Mucosa of stomach (tissue), 1 donor: Measurements from ENCODE around the gene SLC25A18.
"Not testable (repeated sequence)": the region's sequence is repeated elsewhere in the genome, so short reads cannot be mapped to it uniquely, and the experiment has no call there.

Experiments used
- H3K27me3 ChIP-seq: one replicate; pipeline ENCODE4 v1.7.0; 2013; ENCODE audit warnings: mild to moderate bottlenecking, low read length; ENCODE audit not compliant: control insufficient read depth, insufficient read depth
- H3K36me3 ChIP-seq: one replicate; pipeline ENCODE4 v1.7.0; 2013; ENCODE audit warnings: low read length; ENCODE audit not compliant: control insufficient read depth, insufficient read depth
- H3K4me1 ChIP-seq: one replicate; pipeline ENCODE4 v1.7.0; 2013; ENCODE audit warnings: mild to moderate bottlenecking, low read length; ENCODE audit not compliant: control insufficient read depth, insufficient read depth
- H3K4me3 ChIP-seq: one replicate; pipeline ENCODE4 v1.7.0; 2013; ENCODE audit warnings: low read length
- H3K9ac ChIP-seq: one replicate; pipeline ENCODE4 v1.7.0; 2013; ENCODE audit warnings: mild to moderate bottlenecking, low read length, moderate library complexity
- H3K9me3 ChIP-seq: one replicate; pipeline ENCODE4 v1.7.0; 2013; ENCODE audit warnings: mild to moderate bottlenecking, low read length, moderate library complexity; ENCODE audit not compliant: control insufficient read depth
- donor health status: Pancreatic carcinoma.

Gene SLC25A18

GRCh38 chr22:17562906-17563870, at the start of gene SLC25A18:
Gene SLC25A18 (plus strand): TSS chr22:17563498. CDS start chr22:17579945, 16,447 bp downstream.
- no peak within 1 kb of the TSS for H3K4me3 ChIP-seq
- no peaks in the 10 kb centered on the region for H3K27me3 ChIP-seq
- H3K36me3 ChIP-seq, result no peaks in the 10 kb centered on the region
- no peaks in the 10 kb centered on the region for H3K4me1 ChIP-seq
- H3K9me3 ChIP-seq, result no peaks in the 10 kb centered on the region
- no peak within 1 kb of the TSS for H3K9ac ChIP-seq

DNA sequence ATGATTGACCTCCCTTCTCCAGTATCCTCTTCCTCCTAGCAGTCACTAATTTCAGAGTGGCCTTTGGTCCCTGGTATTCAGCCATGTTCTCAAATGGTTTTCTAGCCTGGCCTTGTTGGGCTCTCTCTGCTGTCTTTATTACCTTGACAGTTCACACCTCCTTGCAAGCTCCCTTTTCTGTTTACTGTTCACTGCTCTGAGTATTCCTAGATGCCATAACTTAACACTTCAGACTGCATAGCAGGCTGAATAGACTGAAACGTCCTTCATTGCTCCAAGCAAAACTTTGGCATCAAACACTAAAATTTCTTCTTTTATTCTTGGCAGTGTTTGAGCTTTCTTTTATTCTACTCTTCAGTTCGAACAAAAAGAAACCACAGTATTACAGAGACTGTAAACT, 49.7 kb upstream of the SLC25A18 start:
- Histone ChIP-seq H3K4me1 (no peaks in the 10 kb centered on the region), H3K36me3 (no peaks in the 10 kb centered on the region), H3K9ac (no peak overlapping the region), H3K27me3 (no peaks in the 10 kb centered on the region), H3K4me3 (no peak overlapping the region), H3K9me3 (no peaks in the 10 kb centered on the region)

DNA sequence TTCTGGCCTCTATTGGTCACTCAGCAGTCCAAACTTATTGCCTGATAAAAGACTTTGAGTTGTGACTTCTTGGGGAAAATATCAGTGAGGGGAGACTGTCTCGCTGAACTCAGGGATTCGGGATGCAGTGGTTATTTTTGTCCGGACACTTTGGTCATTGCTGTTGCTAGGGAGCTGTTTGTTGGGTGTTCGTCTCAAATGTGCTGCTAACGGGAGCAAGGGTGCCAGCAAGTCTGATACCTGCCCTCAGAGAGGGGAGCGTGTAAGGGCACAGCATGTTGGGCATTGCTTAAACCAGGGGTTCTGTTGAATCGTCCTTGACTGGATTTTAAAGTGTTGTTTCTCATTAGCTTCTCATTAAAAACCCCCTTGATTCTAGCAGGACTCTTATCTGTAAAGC, 49.2 kb upstream of the SLC25A18 start:
- H3K36me3 ChIP-seq, result no peaks in the 10 kb centered on the region
- no peak overlapping the region for H3K4me3 ChIP-seq
- no peaks in the 10 kb centered on the region for H3K27me3 ChIP-seq
- H3K9me3 ChIP-seq, result no peaks in the 10 kb centered on the region
- no peaks in the 10 kb centered on the region for H3K4me1 ChIP-seq
- no peak overlapping the region for H3K9ac ChIP-seq

- no peak overlapping the region for H3K4me3 ChIP-seq
- no peaks in the 10 kb centered on the region for H3K27me3 ChIP-seq
- no peaks in the 10 kb centered on the region for H3K9me3 ChIP-seq
Measured at GRCh38 chr22:17518406-17518805, 44.9 kb upstream of the SLC25A18 start.

DNA sequence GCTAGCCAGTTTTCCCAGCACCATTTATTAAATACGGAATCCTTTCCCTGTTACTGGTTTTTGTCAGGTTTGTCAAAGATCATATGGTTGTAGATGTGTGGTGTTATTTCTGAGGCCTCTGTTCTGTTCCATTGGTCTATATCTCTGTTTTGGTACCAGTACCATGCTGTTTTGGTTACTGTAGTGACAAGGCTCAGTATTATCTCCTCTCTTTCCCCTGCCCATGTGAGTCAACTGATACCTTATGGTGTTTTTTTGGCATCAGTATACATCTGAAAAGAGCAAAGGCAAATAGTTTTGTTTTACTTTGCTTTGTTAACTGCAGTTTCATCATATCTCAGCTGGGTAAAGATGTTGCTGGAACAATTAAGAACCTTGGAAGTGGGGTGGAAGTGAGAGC, 41.3 kb upstream of the SLC25A18 start:
- H3K9ac ChIP-seq, H3K9me3 ChIP-seq, H3K4me1 ChIP-seq, H3K27me3 ChIP-seq, H3K36me3 ChIP-seq, H3K4me3 ChIP-seq: not testable (repeated sequence)

More at GRCh38 chr22:17518406-17518805, 44.9 kb upstream of the SLC25A18 start:
- no peaks in the 10 kb centered on the region for H3K4me1 ChIP-seq
- no peak overlapping the region for H3K9ac ChIP-seq
- no peaks in the 10 kb centered on the region for H3K36me3 ChIP-seq

DNA sequence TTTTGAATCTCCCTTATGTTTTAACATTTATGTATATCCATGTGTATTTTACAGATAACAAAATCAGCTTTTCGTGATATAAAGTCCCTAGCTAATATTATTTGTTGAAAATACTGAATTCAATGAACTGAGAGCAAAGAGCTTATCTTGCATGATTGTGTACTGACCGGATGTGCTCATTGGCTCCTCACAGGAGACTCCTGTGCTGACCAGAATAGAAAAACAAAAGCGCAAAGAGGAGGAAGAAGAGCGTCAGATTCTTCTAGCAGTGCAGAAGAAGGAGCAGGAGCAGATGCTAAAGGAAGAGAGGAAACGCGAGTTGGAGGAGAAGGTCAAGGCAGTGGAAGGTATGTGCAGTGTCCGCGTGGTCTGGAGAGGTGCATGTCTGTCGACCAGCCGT, 39.4 kb upstream of the SLC25A18 start:
- Histone ChIP-seq H3K9ac (no peak overlapping the region), H3K4me3 (no peak overlapping the region), H3K27me3 (no peaks in the 10 kb centered on the region), H3K9me3 (no peaks in the 10 kb centered on the region), H3K36me3 (no peaks in the 10 kb centered on the region), H3K4me1 (no peaks in the 10 kb centered on the region)

- Histone ChIP-seq H3K36me3 (no peaks in the 10 kb centered on the region), H3K9ac (no peak overlapping the region), H3K27me3 (no peaks in the 10 kb centered on the region), H3K9me3 (no peaks in the 10 kb centered on the region), H3K4me3 (no peak overlapping the region), H3K4me1 (no peaks in the 10 kb centered on the region)
Measured at GRCh38 chr22:17536269-17536668, 27.0 kb upstream of the SLC25A18 start.

- Histone ChIP-seq H3K9me3 (no peaks in the 10 kb centered on the region), H3K9ac (no peak overlapping the region), H3K4me1 (no peaks in the 10 kb centered on the region), H3K4me3 (no peak overlapping the region), H3K36me3 (no peaks in the 10 kb centered on the region), H3K27me3 (no peaks in the 10 kb centered on the region)
Measured at GRCh38 chr22:17537155-17537554, 26.1 kb upstream of the SLC25A18 start.

DNA sequence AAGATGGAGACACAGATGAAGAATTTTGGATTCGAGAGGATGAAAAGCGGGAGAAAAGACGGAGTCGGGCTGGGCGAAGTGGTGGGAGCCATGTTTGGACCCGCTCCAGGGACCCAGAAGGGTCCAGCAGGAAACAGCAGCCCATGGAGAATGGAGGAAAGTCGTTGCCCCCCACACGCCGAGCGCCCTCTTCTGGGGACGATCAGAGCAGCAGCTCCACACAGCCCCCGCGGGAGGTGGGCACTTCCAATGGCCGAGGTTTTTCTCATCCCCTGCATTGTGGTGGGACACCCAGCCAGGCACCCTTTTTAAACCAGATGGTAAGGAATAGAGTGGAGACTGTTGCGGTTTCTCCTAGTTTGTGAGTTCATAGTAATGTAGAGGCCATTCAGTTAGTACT, 22.8 kb upstream of the SLC25A18 start:
- H3K36me3 ChIP-seq, result no peaks in the 10 kb centered on the region
- no peak overlapping the region for H3K9ac ChIP-seq
- H3K4me3 ChIP-seq, result no peak overlapping the region
- H3K4me1 ChIP-seq, result no peaks in the 10 kb centered on the region
- no peaks in the 10 kb centered on the region for H3K9me3 ChIP-seq
- no peaks in the 10 kb centered on the region for H3K27me3 ChIP-seq

GRCh38 chr22:17541476-17541875, 21.8 kb upstream of the SLC25A18 start:
- Histone ChIP-seq H3K9ac (no peak overlapping the region), H3K9me3 (no peaks in the 10 kb centered on the region), H3K4me1 (no peaks in the 10 kb centered on the region), H3K27me3 (no peaks in the 10 kb centered on the region), H3K4me3 (no peak overlapping the region), H3K36me3 (no peaks in the 10 kb centered on the region)

GRCh38 chr22:17542452-17542851, 20.8 kb upstream of the SLC25A18 start:
- Histone ChIP-seq H3K4me3 (no peak overlapping the region), H3K9me3 (no peaks in the 10 kb centered on the region), H3K9ac (no peak overlapping the region), H3K4me1 (no peaks in the 10 kb centered on the region), H3K27me3 (no peaks in the 10 kb centered on the region), H3K36me3 (no peaks in the 10 kb centered on the region)

GRCh38 chr22:17548010-17548755, 15.1 kb upstream of the SLC25A18 start:
- H3K4me1 ChIP-seq, result no peaks in the 10 kb centered on the region
- no peaks in the 10 kb centered on the region for H3K27me3 ChIP-seq
- H3K9ac ChIP-seq, result no peak overlapping the region
- no peaks in the 10 kb centered on the region for H3K9me3 ChIP-seq
- H3K4me3 ChIP-seq, result no peak overlapping the region
- no peaks in the 10 kb centered on the region for H3K36me3 ChIP-seq
